GM23248 (cell line): Measurements from ENCODE around the gene RUSC2.

Source experiments
- EZH2 ChIP-seq: fragments of 200-600 bp; sonication (generic); IDR thresholded peaks from 2 replicates; pipeline ENCODE4 v1.6.1; 2018; ENCODE audit warnings: antibody characterized with exemption, mild to moderate bottlenecking; ENCODE audit not compliant: insufficient read depth, poor library complexity, severe bottlenecking
- EZH2phosphoT487 ChIP-seq: fragments of 200-600 bp; sonication (generic); IDR thresholded peaks from 2 replicates; pipeline ENCODE4 v1.6.1; 2018; ENCODE audit warnings: antibody characterized with exemption, moderate library complexity, mild to moderate bottlenecking, low read depth; ENCODE audit not compliant: insufficient read depth

GRCh38 chr9:35489313-35490154, at the start of gene RUSC2:
- TF ChIP-seq EZH2 (no peak), EZH2phosphoT487 (no peak)
